Stomach (tissue), 9 donors: ENCODE data around the gene RALA. TPM values are rescaled to one million over a fixed set of nuclear protein-coding genes. Genes with fewer than 3 reads are reported as not detected.

ENCODE experiments used
- DNase-seq, 2 donors: peaks; one replicate each; pipeline versions ENCODE4 v3.0.0 to v3.0.0-alpha.2; 2013 to 2019
- H3K27ac ChIP-seq, 5 donors: fragments of 200-600 bp in 4 of 5; sonication (generic) in 4 of 5; one replicate each; pipeline ENCODE4 v1.5.1; 2013 to 2019; ENCODE audit warnings: mild to moderate bottlenecking in 1 of 5, moderate library complexity in 1 of 5
- H3K27me3 ChIP-seq, 3 donors: fragments of 200-600 bp; sonication (generic); one replicate each; pipeline ENCODE4 v1.5.1; 2017 to 2019; ENCODE audit warnings: mixed run types in 1 of 3
- H3K36me3 ChIP-seq, 4 donors: fragments of 200-600 bp; sonication (generic); 1 replicate in 3 of 4; 2 replicates in 1 of 4; pipeline ENCODE4 v1.5.1; 2016 to 2019
- H3K4me1 ChIP-seq, 4 donors: fragments of 200-600 bp; sonication (generic); one replicate each; pipeline ENCODE4 v1.5.1; 2016 to 2019
- H3K4me3 ChIP-seq, 4 donors: fragments of 200-600 bp; sonication (generic) in 3 of 4; one replicate each; pipeline ENCODE4 v1.5.1; 2016 to 2019; ENCODE audit warnings: mild to moderate bottlenecking in 1 of 4
- H3K9me3 ChIP-seq, 4 donors: fragments of 200-600 bp; sonication (generic); one replicate each; pipeline ENCODE4 v1.5.1; 2016 to 2019
- EP300 ChIP-seq: sonication (generic); formaldehyde crosslinking; IDR thresholded peaks from one replicate; pipeline ENCODE4 v1.6.1; 2017; ENCODE audit warnings: antibody characterized with exemption
- POLR2A ChIP-seq, 4 donors: fragments of 450-650 bp; IDR thresholded peaks; one replicate each; pipeline ENCODE4 v1.6.1; 2016; ENCODE audit warnings: antibody characterized with exemption in 4 of 4, control low read depth in 2 of 4, mild to moderate bottlenecking in 1 of 4, moderate library complexity in 1 of 4
- POLR2AphosphoS5 ChIP-seq, 3 donors: sonication (generic); formaldehyde crosslinking; IDR thresholded peaks; one replicate each; pipeline ENCODE4 v1.6.1; 2016; ENCODE audit warnings: antibody characterized with exemption in 3 of 3
- WGBS, 5 donors: extraction: QIAGEN DNeasy Blood & Tissue Kit in 3 of 5; methylation state at CpG; one replicate each; pipeline versions ENCODE4 v1.1.5 to v1.1.7; 2013 to 2018; 5-methylcytosine and 5-hydroxymethylcytosine counted together
- intact Hi-C: fragments of 100-400 bp; cut with DNase I; formaldehyde crosslinking; loops from one replicate; pipeline ENCODE4 v1.15.1; 2023; ENCODE audit warnings: low total_unique reads
- polyA plus RNA-seq, 3 donors: library from polyadenylated mRNA; stranded (reverse); fragments of 200-250 nt; gene quantifications; one replicate each; pipeline ENCODE4 v1.2.3, GENCODE V29; 2013
- total RNA-seq, 5 donors: library from RNA; depleted of rRNA; stranded (reverse); fragments of >200 nt; gene quantifications; one replicate each; pipeline versions ENCODE4 v1.1.0 to v1.2.3, GENCODE V29; 2014 to 2016
- TF ChIP-seq, protein P1 (sequence below), 7 experiments: fragments of 450-650 bp in 4 of 7; fragments of 200-600 bp in 3 of 7; sonication (generic) in 3 of 7; IDR thresholded peaks; one replicate each; pipeline ENCODE4 v1.5.1; 2016 to 2019; ENCODE audit warnings: antibody characterized with exemption in 7 of 7, control low read depth in 2 of 7, mild to moderate bottlenecking in 1 of 7
- donor health status: healthy with polysubstance abuse.
- donor health status: Bipolar disorder and iron deficiency.
- donor health status: healthy.

RALA gene
- total and polyA plus RNA-seq, 8 donors, result 10.6 to 57.0 (median 31.6) TPM

DNA sequence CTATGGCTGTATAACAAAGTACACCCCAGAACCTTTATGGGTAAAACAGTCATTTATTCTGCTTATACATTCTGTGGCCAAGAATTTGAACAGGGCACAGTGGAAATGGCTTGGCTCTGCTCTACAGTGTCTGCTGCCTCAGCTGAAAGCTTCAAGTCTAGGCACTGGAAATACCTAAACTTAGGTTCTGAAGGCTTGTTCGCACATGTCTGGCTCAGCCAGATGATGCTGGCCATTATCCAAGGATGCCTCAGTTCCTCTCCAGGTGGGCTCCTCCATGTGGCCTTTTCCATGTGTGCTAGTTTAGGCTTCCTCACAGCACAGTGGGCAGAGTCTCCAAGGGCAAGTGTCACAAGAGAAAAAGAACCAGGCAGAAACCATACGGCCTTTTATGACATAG is 76.8 kb downstream of the RALA start:
- Histone ChIP-seq H3K4me3 (no peak overlapping the region), H3K27me3 (no peaks in the 10 kb centered on the region), H3K36me3 (peaks cover 8 to 65% (median 38%) of the 10 kb centered on the region in 4 donors), H3K4me1 (no peaks in the 10 kb centered on the region), H3K9me3 (no peaks in the 10 kb centered on the region), H3K27ac (no peak overlapping the region)
- TF ChIP-seq EP300 (no peak), POLR2AphosphoS5 (IDR thresholded peaks at IDR 0.05) (no peak), POLR2A (IDR thresholded peaks at IDR 0.05) (no peak)
- TF ChIP-seq, protein P1, sequence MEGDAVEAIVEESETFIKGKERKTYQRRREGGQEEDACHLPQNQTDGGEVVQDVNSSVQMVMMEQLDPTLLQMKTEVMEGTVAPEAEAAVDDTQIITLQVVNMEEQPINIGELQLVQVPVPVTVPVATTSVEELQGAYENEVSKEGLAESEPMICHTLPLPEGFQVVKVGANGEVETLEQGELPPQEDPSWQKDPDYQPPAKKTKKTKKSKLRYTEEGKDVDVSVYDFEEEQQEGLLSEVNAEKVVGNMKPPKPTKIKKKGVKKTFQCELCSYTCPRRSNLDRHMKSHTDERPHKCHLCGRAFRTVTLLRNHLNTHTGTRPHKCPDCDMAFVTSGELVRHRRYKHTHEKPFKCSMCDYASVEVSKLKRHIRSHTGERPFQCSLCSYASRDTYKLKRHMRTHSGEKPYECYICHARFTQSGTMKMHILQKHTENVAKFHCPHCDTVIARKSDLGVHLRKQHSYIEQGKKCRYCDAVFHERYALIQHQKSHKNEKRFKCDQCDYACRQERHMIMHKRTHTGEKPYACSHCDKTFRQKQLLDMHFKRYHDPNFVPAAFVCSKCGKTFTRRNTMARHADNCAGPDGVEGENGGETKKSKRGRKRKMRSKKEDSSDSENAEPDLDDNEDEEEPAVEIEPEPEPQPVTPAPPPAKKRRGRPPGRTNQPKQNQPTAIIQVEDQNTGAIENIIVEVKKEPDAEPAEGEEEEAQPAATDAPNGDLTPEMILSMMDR (IDR thresholded peaks at IDR 0.05), result no peak
- no peak for DNase-seq
- WGBS, 5 donors, result 82 to 96% (median 89%) methylated on average over 2 of the region's 2 CpGs
- intact Hi-C loops, result no loop called here

GRCh38 chr7:39700932-39701331 is 77.6 kb downstream of the RALA start:
- DNase-seq, result no peak
- TF ChIP-seq POLR2AphosphoS5 (IDR thresholded peaks at IDR 0.05) (no peak), EP300 (no peak)
- TF ChIP-seq, protein P1 (IDR thresholded peaks at IDR 0.05), result no peak
- Histone ChIP-seq H3K4me3 (no peak overlapping the region), H3K36me3 (peaks cover 8 to 61% (median 38%) of the 10 kb centered on the region in 4 donors), H3K4me1 (no peaks in the 10 kb centered on the region), H3K27ac (peak overlapping the region in 1 of 5 donors; percentile 31), H3K27me3 (no peaks in the 10 kb centered on the region), H3K9me3 (no peaks in the 10 kb centered on the region)
- intact Hi-C loops, result no loop called here
- 79 to 90% (median 86%) methylated on average over 8 of the region's 8 CpGs for WGBS, 5 donors

- Histone ChIP-seq H3K27ac (peak overlapping the region in 1 of 5 donors; percentile 25), H3K4me1 (no peaks in the 10 kb centered on the region), H3K27me3 (no peaks in the 10 kb centered on the region), H3K9me3 (no peaks in the 10 kb centered on the region), H3K4me3 (no peak overlapping the region), H3K36me3 (peaks cover 6 to 61% (median 34%) of the 10 kb centered on the region in 4 donors)
- TF ChIP-seq POLR2A (IDR thresholded peaks at IDR 0.05) (no peak), EP300 (no peak), POLR2AphosphoS5 (IDR thresholded peaks at IDR 0.05) (no peak)
- TF ChIP-seq, protein P1 (IDR thresholded peaks at IDR 0.05), result no peak
- WGBS, 5 donors, result 35 to 56% (median 49%) methylated on average over 4 of the region's 4 CpGs
- peak in 1 of 2 donors; percentile 63 for DNase-seq
- intact Hi-C loops, result no loop called here
These were observed 78.8 kb downstream of the RALA start for GRCh38 chr7:39702133-39702532.

DNA sequence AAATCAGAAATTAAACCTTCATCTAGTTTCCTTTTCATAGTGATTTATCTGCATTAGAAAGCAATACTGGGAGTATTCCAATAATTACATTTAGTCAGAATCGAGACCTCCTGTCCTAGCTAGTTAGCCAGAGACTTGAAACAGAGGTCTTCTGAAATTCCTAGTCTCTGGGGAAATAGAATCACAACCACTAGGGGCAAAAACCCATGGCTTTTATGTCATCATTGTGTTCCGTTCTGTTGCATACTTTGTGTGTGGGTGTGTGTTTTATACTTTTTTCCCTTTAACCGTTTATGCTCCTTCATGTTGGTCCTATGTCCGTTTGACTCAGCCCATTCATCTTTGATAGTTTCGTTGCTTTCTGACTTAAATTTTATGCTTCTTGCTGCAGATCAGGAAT is 79.8 kb downstream of the RALA start:
- Histone ChIP-seq H3K9me3 (no peaks in the 10 kb centered on the region), H3K27me3 (no peaks in the 10 kb centered on the region), H3K4me1 (no peaks in the 10 kb centered on the region), H3K36me3 (peaks cover 2 to 57% (median 30%) of the 10 kb centered on the region in 4 donors), H3K4me3 (no peak overlapping the region), H3K27ac (no peak overlapping the region)
- no peak for DNase-seq
- 70 to 80% (median 73%) methylated on average over 5 of the region's 5 CpGs for WGBS, 5 donors
- TF ChIP-seq EP300, result no peak
- no peak for TF ChIP-seq POLR2A (IDR thresholded peaks at IDR 0.05)
- TF ChIP-seq POLR2AphosphoS5 (IDR thresholded peaks at IDR 0.05), result no peak
- TF ChIP-seq, protein P1 (IDR thresholded peaks at IDR 0.05), result no peak
- intact Hi-C loops, result no loop called here
